ENCODE data around the gene USP10. TPM values are rescaled to one million over a fixed set of nuclear protein-coding genes. Genes with fewer than 3 reads are reported as not detected.

The USP10 gene
- total and polyA plus RNA-seq, 4 donors: 18.5 to 77.5 (median 63.0) TPM

DNA sequence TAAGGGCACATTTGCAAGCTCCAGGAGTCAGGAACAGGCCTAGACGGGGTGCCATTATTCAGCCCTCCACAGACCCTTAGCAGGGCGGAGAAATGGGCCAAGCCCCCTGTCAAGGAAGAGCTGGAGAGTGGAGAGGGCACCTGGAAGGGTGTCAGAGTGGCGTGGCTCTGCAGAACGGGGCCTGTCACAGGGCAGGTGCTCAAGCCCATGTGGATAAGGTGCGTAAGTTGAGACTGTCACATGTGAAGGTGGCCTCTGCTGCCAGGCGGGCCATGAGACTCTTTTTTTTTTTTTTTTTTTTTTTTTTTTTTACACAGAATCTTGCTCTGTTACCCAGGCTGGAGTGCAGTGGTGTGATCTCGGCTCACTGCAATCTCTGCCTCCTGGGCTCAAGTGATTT is 108.0 kb downstream of the USP10 start:
- Histone ChIP-seq H3K9me3 (ENCODE audit: control insufficient read depth in 4 of 4, insufficient read depth in 3 of 4, low read length in 3 of 4) (no peaks in the 10 kb centered on the region), H3K4me1 (ENCODE audit: control insufficient read depth in 5 of 5, insufficient read depth in 5 of 5, low read length in 5 of 5) (peaks cover 0 to 6% (median 0%) of the 10 kb centered on the region in 5 donors), H3K27ac (ENCODE audit: low read depth in 1 of 2, low read length in 1 of 2) (no peak overlapping the region), H3K9ac (ENCODE audit: insufficient read depth in 1 of 2, low read length in 2 of 2) (no peak overlapping the region), H3K4me3 (no peak overlapping the region), H3K27me3 (ENCODE audit: control insufficient read depth in 3 of 3, insufficient read depth in 3 of 3, low read length in 2 of 3) (peaks cover 0 to 4% (median 0%) of the 10 kb centered on the region in 3 donors), H3K36me3 (ENCODE audit: control insufficient read depth in 4 of 4, insufficient read depth in 4 of 4, low read length in 4 of 4) (no peaks in the 10 kb centered on the region)
- WGBS, 2 donors: 90 to 94% methylated on average over 7 of the region's 7 CpGs
- TF ChIP-seq CTCF (IDR thresholded peaks at IDR 0.05; ENCODE audit: control extremely low read depth, extremely low read depth): no peak
- DNase-seq (no peak), ATAC-seq (ENCODE audit: insufficient read depth, low FRiP score) (no peak)

- Histone ChIP-seq H3K9ac (ENCODE audit: insufficient read depth in 1 of 2, low read length in 2 of 2) (no peak overlapping the region), H3K36me3 (ENCODE audit: control insufficient read depth in 4 of 4, insufficient read depth in 4 of 4, low read length in 4 of 4) (no peaks in the 10 kb centered on the region), H3K4me3 (no peak overlapping the region), H3K27me3 (ENCODE audit: control insufficient read depth in 3 of 3, insufficient read depth in 3 of 3, low read length in 2 of 3) (peaks cover 0 to 4% (median 0%) of the 10 kb centered on the region in 3 donors), H3K9me3 (ENCODE audit: control insufficient read depth in 4 of 4, insufficient read depth in 3 of 4, low read length in 3 of 4) (no peaks in the 10 kb centered on the region), H3K27ac (ENCODE audit: low read depth in 1 of 2, low read length in 1 of 2) (no peak overlapping the region), H3K4me1 (ENCODE audit: control insufficient read depth in 5 of 5, insufficient read depth in 5 of 5, low read length in 5 of 5) (peaks cover 0 to 6% (median 0%) of the 10 kb centered on the region in 5 donors)
- DNase-seq (no peak), ATAC-seq (ENCODE audit: insufficient read depth, low FRiP score) (no peak)
- 65 to 81% methylated on average over 8 of the region's 8 CpGs for WGBS, 2 donors
- no peak for TF ChIP-seq CTCF (IDR thresholded peaks at IDR 0.05; ENCODE audit: control extremely low read depth, extremely low read depth)
Measured at GRCh38 chr16:84808826-84809225, 109.0 kb downstream of the USP10 start.

- Histone ChIP-seq H3K27ac (ENCODE audit: low read depth in 1 of 2, low read length in 1 of 2) (no peak overlapping the region), H3K9ac (ENCODE audit: insufficient read depth in 1 of 2, low read length in 2 of 2) (no peak overlapping the region), H3K27me3 (ENCODE audit: control insufficient read depth in 3 of 3, insufficient read depth in 3 of 3, low read length in 2 of 3) (peaks cover 0 to 4% (median 0%) of the 10 kb centered on the region in 3 donors), H3K4me3 (no peak overlapping the region), H3K9me3 (ENCODE audit: control insufficient read depth in 4 of 4, insufficient read depth in 3 of 4, low read length in 3 of 4) (no peaks in the 10 kb centered on the region), H3K36me3 (ENCODE audit: control insufficient read depth in 4 of 4, insufficient read depth in 4 of 4, low read length in 4 of 4) (no peaks in the 10 kb centered on the region), H3K4me1 (ENCODE audit: control insufficient read depth in 5 of 5, insufficient read depth in 5 of 5, low read length in 5 of 5) (peaks cover 0 to 6% (median 0%) of the 10 kb centered on the region in 5 donors)
- DNase-seq: no peak
- TF ChIP-seq CTCF (IDR thresholded peaks at IDR 0.05; ENCODE audit: control extremely low read depth, extremely low read depth): no peak
- 58 to 64% methylated on average over 17 of the region's 17 CpGs for WGBS, 2 donors
- ATAC-seq (ENCODE audit: insufficient read depth, low FRiP score): no peak
Measured at GRCh38 chr16:84810518-84811273, 110.9 kb downstream of the USP10 start.
